ENCODE measurements around the gene GPSM1.

DNA sequence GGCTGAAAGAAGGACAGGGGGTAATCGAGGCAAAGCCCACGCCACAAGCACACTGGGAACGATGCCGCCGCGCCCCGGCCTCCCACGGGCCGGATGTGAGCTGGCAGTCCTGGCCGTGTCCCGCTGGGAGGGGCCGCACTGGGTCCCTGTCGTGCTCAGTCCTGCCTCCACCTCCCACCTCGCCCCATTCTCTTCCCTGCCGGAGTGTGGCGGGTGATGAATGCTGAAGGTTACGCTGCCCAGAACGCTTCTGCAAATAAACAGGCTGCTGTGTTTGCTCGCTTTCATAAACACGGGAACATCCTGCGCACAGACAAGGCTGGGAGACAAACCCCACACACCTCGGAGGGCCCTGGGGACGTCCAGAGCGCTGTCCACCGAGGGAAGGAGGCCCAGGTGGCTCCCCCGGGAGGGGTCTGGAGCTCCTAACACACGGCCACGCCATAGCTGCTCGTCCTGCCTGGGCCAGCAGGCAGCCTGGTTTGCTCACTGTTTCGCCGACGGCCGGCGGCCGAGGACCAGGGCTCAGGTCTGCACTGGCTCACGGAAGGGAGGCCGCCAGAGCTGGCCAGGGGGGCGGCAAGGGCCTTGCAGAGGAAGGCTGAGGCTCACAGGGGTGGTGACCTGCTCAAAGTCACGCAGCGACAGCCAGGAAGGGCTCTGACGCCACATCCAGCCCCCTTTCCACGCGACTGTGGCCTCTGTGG lies 33.9 kb downstream of the GPSM1 start:
- TF ChIP-seq, protein P1, sequence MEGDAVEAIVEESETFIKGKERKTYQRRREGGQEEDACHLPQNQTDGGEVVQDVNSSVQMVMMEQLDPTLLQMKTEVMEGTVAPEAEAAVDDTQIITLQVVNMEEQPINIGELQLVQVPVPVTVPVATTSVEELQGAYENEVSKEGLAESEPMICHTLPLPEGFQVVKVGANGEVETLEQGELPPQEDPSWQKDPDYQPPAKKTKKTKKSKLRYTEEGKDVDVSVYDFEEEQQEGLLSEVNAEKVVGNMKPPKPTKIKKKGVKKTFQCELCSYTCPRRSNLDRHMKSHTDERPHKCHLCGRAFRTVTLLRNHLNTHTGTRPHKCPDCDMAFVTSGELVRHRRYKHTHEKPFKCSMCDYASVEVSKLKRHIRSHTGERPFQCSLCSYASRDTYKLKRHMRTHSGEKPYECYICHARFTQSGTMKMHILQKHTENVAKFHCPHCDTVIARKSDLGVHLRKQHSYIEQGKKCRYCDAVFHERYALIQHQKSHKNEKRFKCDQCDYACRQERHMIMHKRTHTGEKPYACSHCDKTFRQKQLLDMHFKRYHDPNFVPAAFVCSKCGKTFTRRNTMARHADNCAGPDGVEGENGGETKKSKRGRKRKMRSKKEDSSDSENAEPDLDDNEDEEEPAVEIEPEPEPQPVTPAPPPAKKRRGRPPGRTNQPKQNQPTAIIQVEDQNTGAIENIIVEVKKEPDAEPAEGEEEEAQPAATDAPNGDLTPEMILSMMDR (conservative IDR thresholded peaks at IDR 0.05) = no peak
- no peak for TF ChIP-seq ZFX (IDR thresholded peaks at IDR 0.05)

Measured in C4-2B (cell line).